ENCODE results near the gene MAN2B2. TPM values are rescaled to one million over a fixed set of nuclear protein-coding genes. Genes with fewer than 3 reads are reported as not detected.

The MAN2B2 gene
- total and polyA plus RNA-seq, 9 of the 15 experiments (the other 6 are each of a cell fraction or from before 2014, with no cell fraction given), result 0.21 to 8.8 (median 3.7) TPM

DNA sequence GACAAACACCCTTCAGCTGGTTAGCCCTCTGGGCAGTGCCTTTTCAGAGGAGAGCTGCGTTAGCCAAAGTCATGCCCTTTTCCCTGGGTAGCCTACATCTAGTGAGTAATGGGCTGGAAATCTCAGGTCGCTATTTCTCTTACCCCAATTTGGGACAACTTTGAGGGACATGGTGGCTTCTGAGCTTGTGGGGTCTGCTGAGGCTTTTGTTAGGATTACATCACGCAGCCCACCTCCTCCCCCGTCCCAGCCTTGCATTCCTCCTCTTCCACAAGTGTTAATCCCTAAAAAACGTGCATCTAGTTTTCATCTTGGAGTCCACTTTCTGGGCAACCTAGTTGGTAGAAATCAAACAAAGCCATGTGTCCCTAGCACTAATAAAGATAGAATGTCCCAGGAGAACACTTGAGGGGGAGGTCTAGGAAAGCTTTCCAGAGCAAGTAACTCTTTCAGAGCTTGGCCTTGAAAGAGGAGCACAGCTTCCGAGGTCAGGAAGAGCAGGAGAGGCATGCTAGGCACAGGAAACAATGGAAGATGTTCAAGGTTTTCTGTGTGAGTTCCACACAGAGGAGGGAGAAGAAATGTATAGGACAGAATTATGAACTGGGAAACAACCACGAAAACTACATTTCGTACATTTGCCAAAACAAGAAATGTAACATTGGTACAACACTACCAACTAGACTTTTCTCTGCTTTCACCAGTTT is 68.3 kb downstream of the MAN2B2 start (continued):
- TF ChIP-seq, protein P1, sequence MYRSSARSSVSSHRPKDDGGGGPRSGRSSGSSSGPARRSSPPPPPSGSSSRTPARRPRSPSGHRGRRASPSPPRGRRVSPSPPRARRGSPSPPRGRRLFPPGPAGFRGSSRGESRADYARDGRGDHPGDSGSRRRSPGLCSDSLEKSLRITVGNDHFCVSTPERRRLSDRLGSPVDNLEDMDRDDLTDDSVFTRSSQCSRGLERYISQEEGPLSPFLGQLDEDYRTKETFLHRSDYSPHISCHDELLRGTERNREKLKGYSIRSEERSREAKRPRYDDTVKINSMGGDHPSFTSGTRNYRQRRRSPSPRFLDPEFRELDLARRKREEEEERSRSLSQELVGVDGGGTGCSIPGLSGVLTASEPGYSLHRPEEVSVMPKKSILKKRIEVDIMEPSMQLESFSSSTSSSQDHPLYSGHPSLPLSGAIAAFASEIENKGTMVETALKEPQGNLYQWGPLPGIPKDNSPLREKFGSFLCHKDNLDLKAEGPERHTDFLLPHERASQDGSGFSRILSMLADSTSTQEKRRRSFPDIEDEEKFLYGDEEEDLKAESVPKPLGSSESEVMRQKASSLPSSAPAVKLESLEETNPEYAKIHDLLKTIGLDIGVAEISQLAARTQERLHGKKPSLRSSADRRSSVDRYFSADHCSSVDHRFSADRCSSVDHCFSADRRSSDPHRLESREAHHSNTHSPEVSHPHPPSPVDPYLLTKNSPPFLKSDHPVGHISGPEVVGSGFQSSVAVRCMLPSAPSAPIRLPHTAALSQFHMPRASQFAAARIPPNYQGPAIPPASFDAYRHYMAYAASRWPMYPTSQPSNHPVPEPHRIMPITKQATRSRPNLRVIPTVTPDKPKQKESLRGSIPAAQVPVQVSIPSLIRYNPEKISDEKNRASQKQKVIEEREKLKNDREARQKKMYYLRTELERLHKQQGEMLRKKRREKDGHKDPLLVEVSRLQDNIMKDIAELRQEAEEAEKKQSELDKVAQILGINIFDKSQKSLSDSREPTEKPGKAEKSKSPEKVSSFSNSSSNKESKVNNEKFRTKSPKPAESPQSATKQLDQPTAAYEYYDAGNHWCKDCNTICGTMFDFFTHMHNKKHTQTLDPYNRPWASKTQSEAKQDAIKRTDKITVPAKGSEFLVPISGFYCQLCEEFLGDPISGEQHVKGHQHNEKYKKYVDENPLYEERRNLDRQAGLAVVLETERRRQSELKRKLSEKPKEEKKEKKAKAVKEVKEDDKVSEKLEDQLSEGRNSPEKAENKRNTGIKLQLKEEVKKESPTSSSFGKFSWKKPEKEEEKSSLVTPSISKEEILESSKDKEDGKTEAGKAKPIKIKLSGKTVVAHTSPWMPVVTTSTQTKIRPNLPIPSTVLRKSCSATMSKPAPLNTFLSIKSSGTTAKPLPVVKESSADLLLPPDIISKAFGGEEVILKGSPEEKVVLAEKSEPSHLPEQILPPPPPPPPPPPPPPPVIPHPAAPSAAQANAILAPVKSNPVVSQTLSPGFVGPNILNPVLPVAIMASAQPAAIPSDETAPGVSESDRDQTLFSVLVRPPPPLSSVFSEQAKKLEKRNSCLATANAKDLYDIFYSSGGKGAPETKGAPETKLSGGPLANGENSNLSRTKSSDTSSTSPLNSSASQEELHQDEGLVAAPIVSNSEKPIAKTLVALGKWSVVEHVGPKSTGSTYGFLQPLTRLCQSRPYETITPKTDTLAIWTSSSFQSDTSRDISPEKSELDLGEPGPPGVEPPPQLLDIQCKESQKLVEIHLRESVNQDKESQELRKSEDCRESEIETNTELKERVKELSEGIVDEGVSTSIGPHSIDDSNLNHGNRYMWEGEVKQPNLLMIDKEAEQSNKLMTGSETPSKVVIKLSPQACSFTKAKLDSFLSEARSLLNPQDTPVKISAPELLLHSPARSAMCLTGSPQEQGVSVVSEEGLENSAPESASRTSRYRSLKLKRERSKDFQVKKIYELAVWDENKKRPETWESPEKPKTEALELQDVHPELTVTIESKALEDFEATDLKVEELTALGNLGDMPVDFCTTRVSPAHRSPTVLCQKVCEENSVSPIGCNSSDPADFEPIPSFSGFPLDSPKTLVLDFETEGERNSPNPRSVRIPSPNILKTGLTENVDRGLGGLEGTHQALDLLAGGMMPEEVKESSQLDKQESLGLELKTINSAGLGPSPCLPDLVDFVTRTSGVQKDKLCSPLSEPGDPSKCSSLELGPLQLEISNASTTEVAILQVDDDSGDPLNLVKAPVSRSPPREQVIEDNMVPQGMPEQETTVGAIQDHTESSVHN (IDR thresholded peaks at IDR 0.05; ENCODE audit: borderline replicate concordance in 1 of 2, low read depth in 1 of 2), result no peak
- TF ChIP-seq, protein P2, sequence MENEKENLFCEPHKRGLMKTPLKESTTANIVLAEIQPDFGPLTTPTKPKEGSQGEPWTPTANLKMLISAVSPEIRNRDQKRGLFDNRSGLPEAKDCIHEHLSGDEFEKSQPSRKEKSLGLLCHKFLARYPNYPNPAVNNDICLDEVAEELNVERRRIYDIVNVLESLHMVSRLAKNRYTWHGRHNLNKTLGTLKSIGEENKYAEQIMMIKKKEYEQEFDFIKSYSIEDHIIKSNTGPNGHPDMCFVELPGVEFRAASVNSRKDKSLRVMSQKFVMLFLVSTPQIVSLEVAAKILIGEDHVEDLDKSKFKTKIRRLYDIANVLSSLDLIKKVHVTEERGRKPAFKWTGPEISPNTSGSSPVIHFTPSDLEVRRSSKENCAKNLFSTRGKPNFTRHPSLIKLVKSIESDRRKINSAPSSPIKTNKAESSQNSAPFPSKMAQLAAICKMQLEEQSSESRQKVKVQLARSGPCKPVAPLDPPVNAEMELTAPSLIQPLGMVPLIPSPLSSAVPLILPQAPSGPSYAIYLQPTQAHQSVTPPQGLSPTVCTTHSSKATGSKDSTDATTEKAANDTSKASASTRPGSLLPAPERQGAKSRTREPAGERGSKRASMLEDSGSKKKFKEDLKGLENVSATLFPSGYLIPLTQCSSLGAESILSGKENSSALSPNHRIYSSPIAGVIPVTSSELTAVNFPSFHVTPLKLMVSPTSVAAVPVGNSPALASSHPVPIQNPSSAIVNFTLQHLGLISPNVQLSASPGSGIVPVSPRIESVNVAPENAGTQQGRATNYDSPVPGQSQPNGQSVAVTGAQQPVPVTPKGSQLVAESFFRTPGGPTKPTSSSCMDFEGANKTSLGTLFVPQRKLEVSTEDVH (IDR thresholded peaks at IDR 0.05; ENCODE audit: low read depth, partially characterized antibody), result peak; percentile 42
- TF ChIP-seq POLR2B (IDR thresholded peaks at IDR 0.05; ENCODE audit: low read depth, partially characterized antibody) (peak; percentile 56), SUPT5H (IDR thresholded peaks at IDR 0.05) (peak; percentile 42), MTA3 (IDR thresholded peaks at IDR 0.05; ENCODE audit: borderline replicate concordance) (0 out of 2 replicates have a peak, but pooled peaks have one; percentile 16)

Measured in K562 (cell line).